ENCODE data around the gene MLXIP.
"Not testable (repeated sequence)": the region's sequence is repeated elsewhere in the genome, so short reads cannot be mapped to it uniquely, and the experiment has no call there.

DNA sequence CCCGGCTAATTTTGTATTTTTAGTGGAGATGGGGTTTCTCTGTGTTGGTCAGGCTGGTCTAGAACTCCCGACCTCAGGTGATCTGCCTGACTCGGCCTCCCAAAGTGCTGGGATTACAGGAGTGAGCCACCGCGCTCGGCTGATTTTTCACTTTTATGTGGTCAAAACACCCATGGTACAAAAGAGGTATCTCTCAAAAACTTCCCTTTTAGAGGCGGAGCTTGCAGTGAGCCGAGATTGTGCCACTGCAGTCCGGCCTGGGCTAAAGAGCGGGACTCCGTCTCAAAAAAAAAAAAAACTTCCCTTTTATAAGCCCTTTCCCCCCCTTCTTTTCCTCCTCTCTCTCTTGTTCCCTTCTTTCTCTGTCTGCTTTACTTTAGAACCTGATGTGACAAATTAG, 26.9 kb downstream of the MLXIP start:
- TF ChIP-seq, protein P1, sequence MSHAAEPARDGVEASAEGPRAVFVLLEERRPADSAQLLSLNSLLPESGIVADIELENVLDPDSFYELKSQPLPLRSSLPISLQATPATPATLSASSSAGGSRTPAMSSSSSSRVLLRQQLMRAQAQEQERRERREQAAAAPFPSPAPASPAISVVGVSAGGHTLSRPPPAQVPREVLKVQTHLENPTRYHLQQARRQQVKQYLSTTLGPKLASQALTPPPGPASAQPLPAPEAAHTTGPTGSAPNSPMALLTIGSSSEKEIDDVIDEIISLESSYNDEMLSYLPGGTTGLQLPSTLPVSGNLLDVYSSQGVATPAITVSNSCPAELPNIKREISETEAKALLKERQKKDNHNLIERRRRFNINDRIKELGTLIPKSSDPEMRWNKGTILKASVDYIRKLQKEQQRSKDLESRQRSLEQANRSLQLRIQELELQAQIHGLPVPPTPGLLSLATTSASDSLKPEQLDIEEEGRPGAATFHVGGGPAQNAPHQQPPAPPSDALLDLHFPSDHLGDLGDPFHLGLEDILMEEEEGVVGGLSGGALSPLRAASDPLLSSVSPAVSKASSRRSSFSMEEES (CRISPR knock-in tag; IDR thresholded peaks at IDR 0.05): not testable (repeated sequence)
- TF ChIP-seq FOXA3 (CRISPR knock-in tag; conservative IDR thresholded peaks at IDR 0.05 in 1 of 2, IDR thresholded peaks at IDR 0.05 in 1 of 2); EP300 (IDR thresholded peaks at IDR 0.05; ENCODE audit: low read length); EGR1 (conservative IDR thresholded peaks at IDR 0.05); DPF2 (IDR thresholded peaks at IDR 0.05); CTCF (IDR thresholded peaks at IDR 0.05 in 2 of 3, conservative IDR thresholded peaks at IDR 0.05 in 1 of 3; ENCODE audit: insufficient read depth in 2 of 3, low read depth in 1 of 3, low read length in 3 of 3): not testable (repeated sequence)

Data from K562 (cell line).